ENCODE results near the gene SYNPR.

The SYNPR gene

GRCh38 chr3:63386568-63386967 lies 108.5 kb downstream of the SYNPR start:
- no peak for DNase-seq (ENCODE audit: low read depth)
- TF ChIP-seq CTCF (IDR thresholded peaks at IDR 0.05; ENCODE audit: low read length, missing control alignments) = no peak
- no peak overlapping the region for H3K4me3 ChIP-seq (replicated peaks; ENCODE audit: low read depth, low read length)

GRCh38 chr3:63387568-63387967 lies 109.5 kb downstream of the SYNPR start:
- peak; percentile 4 for DNase-seq (ENCODE audit: low read depth)
- no peak for TF ChIP-seq CTCF (IDR thresholded peaks at IDR 0.05; ENCODE audit: low read length, missing control alignments)
- no peak overlapping the region for H3K4me3 ChIP-seq (replicated peaks; ENCODE audit: low read depth, low read length)

- no peak for TF ChIP-seq CTCF (IDR thresholded peaks at IDR 0.05; ENCODE audit: low read length, missing control alignments)
- no peak for DNase-seq (ENCODE audit: low read depth)
- H3K4me3 ChIP-seq (replicated peaks; ENCODE audit: low read depth, low read length) = no peak overlapping the region
These were observed 112.7 kb downstream of the SYNPR start for GRCh38 chr3:63390710-63391230.

- TF ChIP-seq CTCF (IDR thresholded peaks at IDR 0.05; ENCODE audit: low read length, missing control alignments) = no peak
- no peak for DNase-seq (ENCODE audit: low read depth)
- no peak overlapping the region for H3K4me3 ChIP-seq (replicated peaks; ENCODE audit: low read depth, low read length)
These were observed 117.9 kb downstream of the SYNPR start for GRCh38 chr3:63395960-63396359.

- DNase-seq (ENCODE audit: low read depth) = peak; percentile 6
- TF ChIP-seq CTCF (IDR thresholded peaks at IDR 0.05; ENCODE audit: low read length, missing control alignments) = no peak
- H3K4me3 ChIP-seq (replicated peaks; ENCODE audit: low read depth, low read length) = no peak overlapping the region
These were observed 122.2 kb downstream of the SYNPR start for GRCh38 chr3:63400246-63400860.

- DNase-seq (ENCODE audit: low read depth) = no peak
- H3K4me3 ChIP-seq (replicated peaks; ENCODE audit: low read depth, low read length) = no peak overlapping the region
- TF ChIP-seq CTCF (IDR thresholded peaks at IDR 0.05; ENCODE audit: low read length, missing control alignments) = no peak
These were observed 127.8 kb downstream of the SYNPR start for GRCh38 chr3:63405882-63406281.

- no peak overlapping the region for H3K4me3 ChIP-seq (replicated peaks; ENCODE audit: low read depth, low read length)
- DNase-seq (ENCODE audit: low read depth) = no peak
- TF ChIP-seq CTCF (IDR thresholded peaks at IDR 0.05; ENCODE audit: low read length, missing control alignments) = no peak
These were observed 135.4 kb downstream of the SYNPR start for GRCh38 chr3:63413523-63413922.
